HepG2 (cell line): ENCODE data around the gene GDPGP1. TPM values are rescaled to one million over a fixed set of nuclear protein-coding genes. Genes with fewer than 3 reads are reported as not detected.
A peak's percentile ranks its signal among the peaks of the same experiment; 100 is the strongest.

Source experiments
- ATF4 ChIP-seq, 2 experiments: fragments of 450-650 bp in 1 of 2; sonication (generic) in 1 of 2; formaldehyde crosslinking; IDR thresholded peaks; 2 replicates each; pipeline versions ENCODE4 v1.5.0 to v1.8.0; 2020 to 2022; ENCODE audit warnings: mild to moderate bottlenecking in 1 of 2, missing genetic modification reagents in 1 of 2
- DBP ChIP-seq: sonication (generic); formaldehyde crosslinking; IDR thresholded peaks from 2 replicates; pipeline ENCODE4 v1.4.0; 2020; ENCODE audit warnings: missing genetic modification reagents; ENCODE audit errors: not compliant biosample characterization
- GTF2F1 ChIP-seq: fragments of 150-350 bp; IDR thresholded peaks from 2 replicates; pipeline ENCODE4 v1.6.1; 2014; ENCODE audit warnings: low read length
- HNRNPK ChIP-seq: fragments of 200-400 bp; formaldehyde crosslinking; IDR thresholded peaks from 2 replicates; pipeline ENCODE4 v1.6.1; 2018; ENCODE audit warnings: low read length, low read depth, moderate library complexity, mild to moderate bottlenecking; ENCODE audit not compliant: poor library complexity, severe bottlenecking
- HNRNPL ChIP-seq: fragments of 200-400 bp; formaldehyde crosslinking; IDR thresholded peaks from 2 replicates; pipeline ENCODE4 v1.6.1; 2017; ENCODE audit warnings: mild to moderate bottlenecking, low read depth, low read length
- MBNL3 ChIP-seq: fragments of 250-450 bp; sonication (Bioruptor Pico); conservative IDR thresholded peaks from 2 replicates; pipeline ENCODE4 v1.8.0; 2022; ENCODE audit warnings: mild to moderate bottlenecking, inconsistent platforms
- MIER2 ChIP-seq: IDR thresholded peaks from 2 replicates; pipeline ENCODE4 v1.6.1; 2016; ENCODE audit warnings: missing biosample characterization, missing genetic modification reagents
- PHF20 ChIP-seq: sonication (generic); formaldehyde crosslinking; IDR thresholded peaks from 2 replicates; pipeline ENCODE4 v1.5.0; 2020; ENCODE audit warnings: mild to moderate bottlenecking, missing genetic modification reagents
- POLR2AphosphoS2 ChIP-seq: IDR thresholded peaks from 2 replicates; pipeline ENCODE4 v1.6.1; 2011; ENCODE audit warnings: low read depth, low read length, improper control_type of control experiment
- PRPF4 ChIP-seq: fragments of 200-400 bp; formaldehyde crosslinking; IDR thresholded peaks from 2 replicates; pipeline ENCODE4 v1.6.1; 2016; ENCODE audit warnings: low read length, low read depth; ENCODE audit not compliant: poor library complexity, severe bottlenecking
- REST ChIP-seq, 2 experiments: IDR thresholded peaks; 2 replicates each; pipeline ENCODE4 v1.6.1; 2011 to 2012; ENCODE audit warnings: low read length in 2 of 2, borderline replicate concordance in 1 of 2, low read depth in 1 of 2, mild to moderate bottlenecking in 1 of 2, moderate library complexity in 1 of 2
- SP1 ChIP-seq, 2 experiments: fragments of 450-650 bp in 1 of 2; sonication (generic) in 1 of 2; formaldehyde crosslinking in 1 of 2; IDR thresholded peaks; 2 replicates each; pipeline versions ENCODE4 v1.4.0 to v1.6.1; 2016 to 2020; ENCODE audit warnings: missing genetic modification reagents in 1 of 2
- SP140L ChIP-seq: sonication (generic); formaldehyde crosslinking; IDR thresholded peaks from 2 replicates; pipeline ENCODE4 v1.4.0; 2020; ENCODE audit warnings: missing genetic modification reagents, borderline replicate concordance
- TBX2 ChIP-seq: sonication (generic); formaldehyde crosslinking; IDR thresholded peaks from 2 replicates; pipeline ENCODE4 v1.5.0; 2020; ENCODE audit warnings: missing genetic modification reagents, mild to moderate bottlenecking, borderline replicate concordance
- YEATS2 ChIP-seq: sonication (generic); formaldehyde crosslinking; IDR thresholded peaks from 2 replicates; pipeline ENCODE4 v1.4.0; 2020; ENCODE audit warnings: missing genetic modification reagents, borderline replicate concordance
- ZBTB38 ChIP-seq: sonication (generic); formaldehyde crosslinking; IDR thresholded peaks from 2 replicates; pipeline ENCODE4 v1.5.1; 2020; ENCODE audit warnings: mild to moderate bottlenecking, missing genetic modification reagents
- ZBTB4 ChIP-seq: sonication (generic); formaldehyde crosslinking; IDR thresholded peaks from 2 replicates; pipeline ENCODE4 v1.4.0; 2020; ENCODE audit warnings: missing genetic modification reagents, mild to moderate bottlenecking, borderline replicate concordance
- ZNF33A ChIP-seq: sonication (generic); formaldehyde crosslinking; IDR thresholded peaks from 2 replicates; pipeline ENCODE4 v1.5.1; 2020; ENCODE audit warnings: missing genetic modification reagents, mild to moderate bottlenecking, moderate library complexity, borderline replicate concordance
- ZNF850 ChIP-seq: sonication (generic); formaldehyde crosslinking; conservative IDR thresholded peaks from 2 replicates; pipeline ENCODE4 v1.9.0; 2021; ENCODE audit warnings: mild to moderate bottlenecking, missing genetic modification reagents
- polyA plus RNA-seq, 8 experiments: library from polyadenylated mRNA; depleted of rRNA in 3 of 8; stranded (reverse) in 7 of 8; unstranded in 1 of 8; fragments of >200 nt; fragmentation: Illumina TruSeq in 4 of 8; extraction: Trizol in 4 of 8; gene quantifications; 2 replicates each; pipeline versions ENCODE4 v1.2.1 to v1.2.3, GENCODE V29; 2011 to 2016; ENCODE audit warnings: low read depth in 4 of 8, missing spikeins in 1 of 8, mixed read lengths in 1 of 8; ENCODE audit not compliant: insufficient read depth in 1 of 8
- total RNA-seq, 5 experiments: library from RNA; depleted of rRNA; stranded (reverse); fragments of >200 nt; fragmentation: Illumina TruSeq; extraction: Trizol; gene quantifications; 2 replicates each; pipeline ENCODE4 v1.2.3, GENCODE V29; 2016; ENCODE audit warnings: low read depth in 1 of 5

The GDPGP1 gene
- total and polyA plus RNA-seq, 2 of the 13 experiments (the other 11 are each of a cell fraction or from before 2014, with no cell fraction given) = 1.5 to 4.3 TPM

GRCh38 chr15:90184786-90185704, 49.0 kb upstream of the GDPGP1 start (continued):
- TF ChIP-seq ZNF33A (CRISPR knock-in tag) (no peak), ZNF850 (no peak), HNRNPL (no peak; the same call in 1 of the 2 replicates), MBNL3 (CRISPR knock-in tag) (no peak), SP1 (IDR thresholded peaks at IDR 0.05) (no peak), SP1 (CRISPR knock-in tag; IDR thresholded peaks at IDR 0.05) (peak; percentile 62; the same call in 1 of the 2 replicates), ATF4 (CRISPR knock-in tag; IDR thresholded peaks at IDR 0.05) (no peak), ZBTB38 (0 out of 2 replicates have a peak, but pooled peaks have one; percentile 29), PRPF4 (no peak), YEATS2 (CRISPR knock-in tag) (peak; percentile 44; the same call in 1 of the 2 replicates), DBP (CRISPR knock-in tag) (no peak), ZBTB4 (CRISPR knock-in tag) (0 out of 2 replicates have a peak, but pooled peaks have one; percentile 51), GTF2F1 (no peak), MIER2 (CRISPR knock-in tag) (no peak), POLR2AphosphoS2 (no peak), HNRNPK (peak; percentile 43), SP140L (CRISPR knock-in tag) (no peak), REST (IDR thresholded peaks at IDR 0.05; ENCODE audit: borderline replicate concordance in 1 of 2, low read depth in 1 of 2, low read length in 2 of 2) (no peak), PHF20 (CRISPR knock-in tag) (no peak), TBX2 (CRISPR knock-in tag) (peak; percentile 68; the same call in 1 of the 2 replicates)
